ENCODE data around the gene RTTN. TPM values are rescaled to one million over a fixed set of nuclear protein-coding genes. Genes with fewer than 3 reads are reported as not detected.

The RTTN gene
- total RNA-seq, 1 donor from 2014 or later = 10.8 TPM

GRCh38 chr18:69998523-69998987 is 206.9 kb downstream of the RTTN start:
- Histone ChIP-seq H3K4me1 (no peaks in the 10 kb centered on the region), H3K4me3 (no peak overlapping the region), H3K27me3 (ENCODE audit: low read depth) (no peaks in the 10 kb centered on the region), H3K36me3 (peaks cover 9% of the 10 kb centered on the region), H3K27ac (no peak overlapping the region), H3K9me3 (no peaks in the 10 kb centered on the region)
- peak in 1 of 2 donors; percentile 38 for ATAC-seq
- no peak for TF ChIP-seq CTCF (IDR thresholded peaks at IDR 0.05)
- intact Hi-C loops (cut with DNase I) = no loop called here
- DNase-seq = no peak

- no peak for DNase-seq
- no peak for ATAC-seq
- H3K27me3 ChIP-seq (ENCODE audit: low read depth) = no peaks in the 10 kb centered on the region
- intact Hi-C loops (cut with DNase I) = no loop called here
- no peak overlapping the region for H3K4me3 ChIP-seq
- H3K4me1 ChIP-seq = no peaks in the 10 kb centered on the region
- no peaks in the 10 kb centered on the region for H3K9me3 ChIP-seq
- no peak overlapping the region for H3K27ac ChIP-seq
- no peak for TF ChIP-seq CTCF (IDR thresholded peaks at IDR 0.05)
- peaks cover 4% of the 10 kb centered on the region for H3K36me3 ChIP-seq
Measured at GRCh38 chr18:69996951-69997798, 208.3 kb downstream of the RTTN start.

- no peak overlapping the region for H3K27ac ChIP-seq
- no peak for TF ChIP-seq CTCF (IDR thresholded peaks at IDR 0.05)
- no peak for DNase-seq
- H3K36me3 ChIP-seq = peaks cover 4% of the 10 kb centered on the region
- H3K9me3 ChIP-seq = no peaks in the 10 kb centered on the region
- ATAC-seq = no peak
- no peak overlapping the region for H3K4me3 ChIP-seq
- intact Hi-C loops (cut with DNase I) = no loop called here
- no peaks in the 10 kb centered on the region for H3K27me3 ChIP-seq (ENCODE audit: low read depth)
- no peaks in the 10 kb centered on the region for H3K4me1 ChIP-seq
Measured at GRCh38 chr18:69996417-69996816, 209.1 kb downstream of the RTTN start.

- Histone ChIP-seq H3K4me1 (no peaks in the 10 kb centered on the region), H3K36me3 (no peaks in the 10 kb centered on the region), H3K27me3 (ENCODE audit: low read depth) (no peaks in the 10 kb centered on the region), H3K27ac (no peak overlapping the region), H3K9me3 (no peaks in the 10 kb centered on the region), H3K4me3 (no peak overlapping the region)
- intact Hi-C loops (cut with DNase I) = no loop called here
- DNase-seq = no peak
- no peak for TF ChIP-seq CTCF (IDR thresholded peaks at IDR 0.05)
- no peak for ATAC-seq
Measured at GRCh38 chr18:69995774-69996173, 209.7 kb downstream of the RTTN start.

GRCh38 chr18:69992776-69993175 is 212.7 kb downstream of the RTTN start:
- Histone ChIP-seq H3K4me3 (no peak overlapping the region), H3K4me1 (no peaks in the 10 kb centered on the region), H3K27ac (no peak overlapping the region), H3K9me3 (peaks cover 5% of the 10 kb centered on the region), H3K27me3 (ENCODE audit: low read depth) (no peaks in the 10 kb centered on the region), H3K36me3 (no peaks in the 10 kb centered on the region)
- DNase-seq (no peak), ATAC-seq (no peak)
- intact Hi-C loops (cut with DNase I) = no loop called here
- no peak for TF ChIP-seq CTCF (IDR thresholded peaks at IDR 0.05)
